Neural progenitor cell (in vitro differentiated cells): Measurements from ENCODE around the gene AMBN. TPM values are rescaled to one million over a fixed set of nuclear protein-coding genes. Genes with fewer than 3 reads are reported as not detected.

Source experiments
- DNase-seq: peaks from one replicate; pipeline ENCODE4 v3.0.0-alpha.2; 2016; ENCODE audit warnings: low spot score
- H2AFZ ChIP-seq: fragments of 200-600 bp; sonication (generic); replicated peaks from 2 replicates; pipeline ENCODE4 v1.6.1; 2016; ENCODE audit warnings: antibody characterized with exemption
- H3F3A ChIP-seq: fragments of 200-600 bp; sonication (generic); 2 replicates; pipeline ENCODE4 v1.6.1; 2016; ENCODE audit warnings: antibody characterized with exemption, low read depth
- H3K27ac ChIP-seq: fragments of 200-600 bp; sonication (generic); 2 replicates; pipeline ENCODE4 v1.5.1; 2016; ENCODE audit warnings: mild to moderate bottlenecking
- H3K27me3 ChIP-seq: fragments of 200-600 bp; sonication (generic); 2 replicates; pipeline ENCODE4 v1.6.1; 2016; ENCODE audit warnings: mild to moderate bottlenecking, moderate library complexity
- H3K36me3 ChIP-seq: fragments of 200-600 bp; sonication (generic); 2 replicates; pipeline ENCODE4 v1.5.1; 2016
- H3K4me1 ChIP-seq: fragments of 200-600 bp; sonication (generic); 2 replicates; pipeline ENCODE4 v1.6.1; 2016; ENCODE audit warnings: mixed run types
- H3K4me2 ChIP-seq: fragments of 200-600 bp; sonication (generic); 2 replicates; pipeline ENCODE4 v1.6.1; 2016
- H3K4me3 ChIP-seq: fragments of 200-600 bp; sonication (generic); 2 replicates; pipeline ENCODE4 v1.5.1; 2016
- H3K79me2 ChIP-seq: fragments of 200-600 bp; sonication (generic); 2 replicates; pipeline ENCODE4 v1.6.1; 2016; ENCODE audit warnings: low read depth
- H3K9ac ChIP-seq: fragments of 200-600 bp; sonication (generic); 2 replicates; pipeline ENCODE4 v1.6.1; 2016
- H3K9me3 ChIP-seq: fragments of 200-600 bp; sonication (generic); 2 replicates; pipeline ENCODE4 v1.5.1; 2016; ENCODE audit warnings: low read depth
- H4K20me1 ChIP-seq: fragments of 200-600 bp; sonication (generic); 2 replicates; pipeline ENCODE4 v1.6.1; 2016; ENCODE audit warnings: low read depth
- H3K27ac Mint-ChIP-seq: 3 replicates; pipeline ENCODE4 v1.8.0; 2021; ENCODE audit warnings: mixed read lengths
- H3K27me3 Mint-ChIP-seq: 2 replicates; pipeline ENCODE4 v1.8.0; 2022; ENCODE audit warnings: low read depth, mild to moderate bottlenecking, inconsistent platforms, moderate library complexity, mixed read lengths; ENCODE audit not compliant: insufficient read depth
- H3K36me3 Mint-ChIP-seq: 3 replicates; pipeline ENCODE4 v1.8.0; 2021; ENCODE audit warnings: mixed read lengths
- H3K4me1 Mint-ChIP-seq: 3 replicates; pipeline ENCODE4 v1.8.0; 2021; ENCODE audit warnings: mixed read lengths
- H3K4me3 Mint-ChIP-seq: 3 replicates; pipeline ENCODE4 v1.8.0; 2021; ENCODE audit warnings: mild to moderate bottlenecking, moderate library complexity, mixed read lengths
- H3K9me3 Mint-ChIP-seq: 3 replicates; pipeline ENCODE4 v1.8.0; 2020; ENCODE audit warnings: mixed read lengths
- EZH2 ChIP-seq: fragments of 200-600 bp; sonication (generic); IDR thresholded peaks from 2 replicates; pipeline ENCODE4 v1.6.1; 2017; ENCODE audit warnings: antibody characterized with exemption, mild to moderate bottlenecking, moderate library complexity
- EZH2phosphoT487 ChIP-seq: fragments of 200-600 bp; sonication (generic); IDR thresholded peaks from 2 replicates; pipeline ENCODE4 v1.6.1; 2017; ENCODE audit warnings: antibody characterized with exemption
- total RNA-seq: library from RNA; depleted of rRNA; stranded (reverse); fragments of >200 nt; gene quantifications from 2 replicates; pipeline ENCODE4 v1.2.3, GENCODE V29; 2015; ENCODE audit warnings: low replicate concordance
- TF ChIP-seq, protein P1 (sequence below): fragments of 200-600 bp; sonication (generic); IDR thresholded peaks from 2 replicates; pipeline ENCODE4 v1.5.1; 2017; ENCODE audit warnings: antibody characterized with exemption, mild to moderate bottlenecking

AMBN gene
- total RNA-seq, 1 donor from 2014 or later = not detected

DNA sequence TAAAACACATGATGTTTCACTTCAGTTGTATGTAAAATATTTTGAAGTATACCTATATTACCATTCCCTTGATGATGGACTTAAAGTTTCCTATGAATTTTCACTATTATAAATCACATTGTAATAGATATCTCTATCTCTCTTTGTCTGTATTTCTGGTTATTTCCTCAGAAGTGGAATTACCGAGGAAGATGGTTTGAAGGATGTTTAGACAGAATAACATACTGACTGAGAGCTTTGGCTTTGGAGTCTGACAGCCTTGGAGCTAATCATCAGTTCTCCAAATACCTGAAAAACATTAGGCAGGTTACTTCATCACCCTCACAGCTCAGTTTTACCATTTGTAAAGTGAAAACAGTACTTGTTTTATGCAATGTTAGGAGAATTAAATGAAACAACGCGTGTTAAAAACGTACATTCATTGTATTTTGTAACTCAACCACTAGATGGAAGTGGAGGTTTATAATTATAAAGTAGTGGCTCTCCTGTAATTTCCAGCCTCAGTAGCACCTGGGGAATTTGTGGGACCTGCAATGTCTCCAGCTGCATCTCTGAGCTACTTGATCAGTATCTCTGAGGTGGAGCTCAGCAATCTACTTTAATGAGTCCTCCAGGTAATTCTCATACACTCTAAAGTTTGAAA lies 59.9 kb downstream of the AMBN start:
- Mint-ChIP-seq H3K27me3 (no peaks in the 10 kb centered on the region), H3K4me3 (no peak overlapping the region), H3K4me1 (no peaks in the 10 kb centered on the region), H3K36me3 (no peaks in the 10 kb centered on the region), H3K27ac (no peak overlapping the region), H3K9me3 (no peaks in the 10 kb centered on the region)
- peak; percentile 30 for DNase-seq
- no peak overlapping the region for H3K9ac ChIP-seq
- TF ChIP-seq, protein P1, sequence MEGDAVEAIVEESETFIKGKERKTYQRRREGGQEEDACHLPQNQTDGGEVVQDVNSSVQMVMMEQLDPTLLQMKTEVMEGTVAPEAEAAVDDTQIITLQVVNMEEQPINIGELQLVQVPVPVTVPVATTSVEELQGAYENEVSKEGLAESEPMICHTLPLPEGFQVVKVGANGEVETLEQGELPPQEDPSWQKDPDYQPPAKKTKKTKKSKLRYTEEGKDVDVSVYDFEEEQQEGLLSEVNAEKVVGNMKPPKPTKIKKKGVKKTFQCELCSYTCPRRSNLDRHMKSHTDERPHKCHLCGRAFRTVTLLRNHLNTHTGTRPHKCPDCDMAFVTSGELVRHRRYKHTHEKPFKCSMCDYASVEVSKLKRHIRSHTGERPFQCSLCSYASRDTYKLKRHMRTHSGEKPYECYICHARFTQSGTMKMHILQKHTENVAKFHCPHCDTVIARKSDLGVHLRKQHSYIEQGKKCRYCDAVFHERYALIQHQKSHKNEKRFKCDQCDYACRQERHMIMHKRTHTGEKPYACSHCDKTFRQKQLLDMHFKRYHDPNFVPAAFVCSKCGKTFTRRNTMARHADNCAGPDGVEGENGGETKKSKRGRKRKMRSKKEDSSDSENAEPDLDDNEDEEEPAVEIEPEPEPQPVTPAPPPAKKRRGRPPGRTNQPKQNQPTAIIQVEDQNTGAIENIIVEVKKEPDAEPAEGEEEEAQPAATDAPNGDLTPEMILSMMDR = peak; percentile 64
- no peak for TF ChIP-seq EZH2phosphoT487
- H3K27me3 ChIP-seq = no peaks in the 10 kb centered on the region
- no peak overlapping the region for H3K27ac ChIP-seq
- peak overlapping the region; percentile 91 for H2AFZ ChIP-seq
- H3K36me3 ChIP-seq = no peaks in the 10 kb centered on the region
- H3K79me2 ChIP-seq = no peaks in the 10 kb centered on the region
- no peaks in the 10 kb centered on the region for H3K4me1 ChIP-seq
- H3K4me3 ChIP-seq = no peak overlapping the region
- H3F3A ChIP-seq = no peaks in the 10 kb centered on the region
- no peak overlapping the region for H3K4me2 ChIP-seq
- H3K9me3 ChIP-seq = no peaks in the 10 kb centered on the region
- no peaks in the 10 kb centered on the region for H4K20me1 ChIP-seq

DNA sequence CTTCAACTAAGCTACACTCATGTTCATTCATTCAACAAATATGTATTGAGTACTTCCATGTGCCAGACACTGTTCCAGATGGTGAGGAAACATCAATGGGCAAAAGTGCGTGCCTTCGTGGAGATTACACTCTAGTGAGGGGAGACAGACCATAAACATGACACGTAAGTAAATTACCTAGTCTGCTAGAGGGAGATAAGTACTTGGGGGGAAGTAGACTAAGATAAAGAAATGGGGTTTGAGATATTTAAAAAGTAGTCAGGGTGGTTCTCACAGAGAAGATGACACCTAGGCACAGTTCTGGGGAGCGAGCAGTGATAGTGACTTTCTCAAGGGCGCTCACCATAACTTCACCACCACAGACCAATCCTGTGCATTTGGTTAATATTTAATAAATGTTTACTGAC lies 62.6 kb downstream of the AMBN start:
- no peak for DNase-seq
- H3K4me3 ChIP-seq = no peak overlapping the region
- H3K79me2 ChIP-seq = no peaks in the 10 kb centered on the region
- H3F3A ChIP-seq = no peaks in the 10 kb centered on the region
- H3K4me1 ChIP-seq = no peaks in the 10 kb centered on the region
- H3K9ac ChIP-seq = no peak overlapping the region
- H3K27me3 ChIP-seq = no peaks in the 10 kb centered on the region
- H3K27me3 Mint-ChIP-seq = no peaks in the 10 kb centered on the region
- H3K4me1 Mint-ChIP-seq = no peaks in the 10 kb centered on the region
- no peaks in the 10 kb centered on the region for H3K36me3 Mint-ChIP-seq
- no peak overlapping the region for H3K4me2 ChIP-seq
- no peak overlapping the region for H2AFZ ChIP-seq
- no peak overlapping the region for H3K27ac ChIP-seq
- H3K27ac Mint-ChIP-seq = no peak overlapping the region
- no peaks in the 10 kb centered on the region for H3K36me3 ChIP-seq
- H3K9me3 ChIP-seq = no peaks in the 10 kb centered on the region
- TF ChIP-seq, protein P1 = no peak
- no peak for TF ChIP-seq EZH2
- no peak for TF ChIP-seq EZH2phosphoT487
- H3K9me3 Mint-ChIP-seq = no peaks in the 10 kb centered on the region
- no peaks in the 10 kb centered on the region for H4K20me1 ChIP-seq
- H3K4me3 Mint-ChIP-seq = no peak overlapping the region

Other genes starting within 250 kb of the AMBN start
- not detected in 2 replicates for gene SMR3A, start 231.5 kb upstream of the AMBN start, total RNA-seq
- not detected in 2 replicates for gene SMR3B, start 209.1 kb upstream of the AMBN start, total RNA-seq
- gene OPRPN, start 194.3 kb upstream of the AMBN start, total RNA-seq = not detected in 2 replicates
- gene MUC7, start 120.1 kb upstream of the AMBN start, total RNA-seq = not detected in 2 replicates
- gene AMTN, start 73.7 kb upstream of the AMBN start, total RNA-seq = not detected in 2 replicates
- gene ENAM, start 36.5 kb downstream of the AMBN start, total RNA-seq = not detected in 2 replicates
- 0.09 TPM in 1 of 2 replicates, not detected in the other for gene JCHAIN, start 74.3 kb downstream of the AMBN start, total RNA-seq
- gene UTP3, start 96.3 kb downstream of the AMBN start, total RNA-seq = 19.1 and 19.8 TPM in 2 replicates
- 63.2 and 80.9 TPM in 2 replicates for gene RUFY3, start 129.7 kb downstream of the AMBN start, total RNA-seq
- 87.4 and 136 TPM in 2 replicates for gene GRSF1, start 247.6 kb downstream of the AMBN start, total RNA-seq